Activated naive CD8-positive, alpha-beta T cell treated with anti-CD3 and anti-CD28 coated beads for 36 hours (primary cell): ENCODE data around the gene ZNF160. TPM values are rescaled to one million over a fixed set of nuclear protein-coding genes. Genes with fewer than 3 reads are reported as not detected.
"Not testable (repeated sequence)": the region's sequence is repeated elsewhere in the genome, so short reads cannot be mapped to it uniquely, and the experiment has no call there.

Experiments used
- DNase-seq: peaks from one replicate; pipeline ENCODE4 v3.0.0; 2021
- H3K27ac Mint-ChIP-seq: one replicate; pipeline ENCODE4 v1.8.0; 2022; ENCODE audit warnings: mild to moderate bottlenecking, moderate library complexity, mixed read lengths
- H3K27me3 Mint-ChIP-seq: one replicate; pipeline ENCODE4 v1.8.0; 2022; ENCODE audit warnings: mild to moderate bottlenecking, mixed read lengths
- H3K36me3 Mint-ChIP-seq: one replicate; pipeline ENCODE4 v1.8.0; 2021; ENCODE audit warnings: mild to moderate bottlenecking, mixed read lengths
- H3K4me1 Mint-ChIP-seq: one replicate; pipeline ENCODE4 v1.8.0; 2021; ENCODE audit warnings: mixed read lengths
- H3K4me3 Mint-ChIP-seq: one replicate; pipeline ENCODE4 v1.8.0; 2022; ENCODE audit warnings: mild to moderate bottlenecking, moderate library complexity, mixed read lengths
- H3K9me3 Mint-ChIP-seq: one replicate; pipeline ENCODE4 v1.8.0; 2022; ENCODE audit warnings: mixed read lengths
- total RNA-seq, 2 experiments: library from RNA; stranded (reverse); gene quantifications; one replicate each; pipeline ENCODE4 v1.2.3, GENCODE V29; 2021

ZNF160 gene
- total RNA-seq, 2 experiments from 2014 or later, result 22.6 to 27.4 TPM

GRCh38 chr19:53101518-53101917 lies 1.7 kb downstream of the ZNF160 start:
- H3K36me3 Mint-ChIP-seq, result peaks cover 49% of the 10 kb centered on the region
- H3K27me3 Mint-ChIP-seq, result no peaks in the 10 kb centered on the region
- peak; percentile 26 for DNase-seq
- peaks cover 37% of the 10 kb centered on the region for H3K4me1 Mint-ChIP-seq
- peak overlapping the region; percentile 91 for H3K4me3 Mint-ChIP-seq
- peaks cover 15% of the 10 kb centered on the region for H3K9me3 Mint-ChIP-seq
- peak overlapping the region; percentile 85 for H3K27ac Mint-ChIP-seq

GRCh38 chr19:53098570-53098969 lies 4.7 kb downstream of the ZNF160 start:
- DNase-seq, H3K4me3 Mint-ChIP-seq, H3K27me3 Mint-ChIP-seq, H3K27ac Mint-ChIP-seq: not testable (repeated sequence)
- peaks cover 15% of the 10 kb centered on the region for H3K9me3 Mint-ChIP-seq
- H3K4me1 Mint-ChIP-seq, result peaks cover 37% of the 10 kb centered on the region
- peaks cover 71% of the 10 kb centered on the region for H3K36me3 Mint-ChIP-seq

GRCh38 chr19:53096982-53097690 lies 6.1 kb downstream of the ZNF160 start:
- Mint-ChIP-seq H3K27ac (peak overlapping the region; percentile 35), H3K36me3 (peaks cover 74% of the 10 kb centered on the region), H3K4me1 (peaks cover 32% of the 10 kb centered on the region), H3K9me3 (peaks cover 14% of the 10 kb centered on the region)
- DNase-seq, H3K27me3 Mint-ChIP-seq, H3K4me3 Mint-ChIP-seq: not testable (repeated sequence)

- Mint-ChIP-seq H3K36me3 (peaks cover 74% of the 10 kb centered on the region), H3K4me1 (peaks cover 27% of the 10 kb centered on the region), H3K9me3 (peaks cover 10% of the 10 kb centered on the region)
- H3K27ac Mint-ChIP-seq, H3K4me3 Mint-ChIP-seq, DNase-seq, H3K27me3 Mint-ChIP-seq: not testable (repeated sequence)
These were observed 6.6 kb downstream of the ZNF160 start for GRCh38 chr19:53096579-53096978.

- Mint-ChIP-seq H3K4me1 (peaks cover 19% of the 10 kb centered on the region), H3K27me3 (no peaks in the 10 kb centered on the region), H3K36me3 (peaks cover 78% of the 10 kb centered on the region), H3K27ac (no peak overlapping the region), H3K9me3 (peaks cover 8% of the 10 kb centered on the region), H3K4me3 (no peak overlapping the region)
- no peak for DNase-seq
These were observed 8.3 kb downstream of the ZNF160 start for GRCh38 chr19:53094754-53095575.

GRCh38 chr19:53092723-53093122 lies 10.5 kb downstream of the ZNF160 start:
- H3K9me3 Mint-ChIP-seq, result peaks cover 4% of the 10 kb centered on the region
- no peak for DNase-seq
- H3K27ac Mint-ChIP-seq, result no peak overlapping the region
- no peak overlapping the region for H3K4me3 Mint-ChIP-seq
- no peaks in the 10 kb centered on the region for H3K27me3 Mint-ChIP-seq
- H3K4me1 Mint-ChIP-seq, result peaks cover 4% of the 10 kb centered on the region
- peaks cover 71% of the 10 kb centered on the region for H3K36me3 Mint-ChIP-seq

- Mint-ChIP-seq H3K4me3 (no peak overlapping the region), H3K27ac (no peak overlapping the region), H3K27me3 (no peaks in the 10 kb centered on the region), H3K36me3 (peaks cover 73% of the 10 kb centered on the region), H3K4me1 (no peaks in the 10 kb centered on the region), H3K9me3 (peaks cover 3% of the 10 kb centered on the region)
- DNase-seq, result no peak
These were observed 11.6 kb downstream of the ZNF160 start for GRCh38 chr19:53091413-53092254.

GRCh38 chr19:53088091-53088490 lies 15.1 kb downstream of the ZNF160 start:
- H3K4me3 Mint-ChIP-seq, result no peak overlapping the region
- peaks cover 5% of the 10 kb centered on the region for H3K9me3 Mint-ChIP-seq
- H3K27me3 Mint-ChIP-seq, result no peaks in the 10 kb centered on the region
- H3K36me3 Mint-ChIP-seq, result peaks cover 83% of the 10 kb centered on the region
- no peak overlapping the region for H3K27ac Mint-ChIP-seq
- DNase-seq, result no peak
- H3K4me1 Mint-ChIP-seq, result no peaks in the 10 kb centered on the region

- Mint-ChIP-seq H3K27ac (peak overlapping the region; percentile 16), H3K27me3 (no peaks in the 10 kb centered on the region), H3K4me1 (no peaks in the 10 kb centered on the region), H3K4me3 (no peak overlapping the region), H3K36me3 (peaks cover 89% of the 10 kb centered on the region), H3K9me3 (peaks cover 13% of the 10 kb centered on the region)
- no peak for DNase-seq
These were observed 16.3 kb downstream of the ZNF160 start for GRCh38 chr19:53086949-53087348.

- peaks cover 27% of the 10 kb centered on the region for H3K9me3 Mint-ChIP-seq
- no peak overlapping the region for H3K4me3 Mint-ChIP-seq
These were observed 17.7 kb downstream of the ZNF160 start for GRCh38 chr19:53085496-53085895.

GRCh38 chr19:53082929-53083328 lies 20.3 kb downstream of the ZNF160 start:
- no peaks in the 10 kb centered on the region for H3K27me3 Mint-ChIP-seq
- peaks cover 96% of the 10 kb centered on the region for H3K36me3 Mint-ChIP-seq
- peaks cover 42% of the 10 kb centered on the region for H3K9me3 Mint-ChIP-seq
- no peak overlapping the region for H3K4me3 Mint-ChIP-seq
- H3K4me1 Mint-ChIP-seq, result peaks cover 5% of the 10 kb centered on the region
- DNase-seq, result no peak
- H3K27ac Mint-ChIP-seq, result no peak overlapping the region

More at GRCh38 chr19:53085496-53085895, 17.7 kb downstream of the ZNF160 start:
- Mint-ChIP-seq H3K4me1 (no peaks in the 10 kb centered on the region), H3K36me3 (peaks cover 90% of the 10 kb centered on the region), H3K27me3 (no peaks in the 10 kb centered on the region), H3K27ac (no peak overlapping the region)
- DNase-seq, result no peak

- Mint-ChIP-seq H3K27me3 (no peaks in the 10 kb centered on the region), H3K9me3 (peaks cover 62% of the 10 kb centered on the region), H3K27ac (no peak overlapping the region), H3K4me1 (peaks cover 5% of the 10 kb centered on the region), H3K36me3 (peaks cover 99% of the 10 kb centered on the region), H3K4me3 (no peak overlapping the region)
- no peak for DNase-seq
These were observed 23.8 kb downstream of the ZNF160 start for GRCh38 chr19:53079313-53079924.

- Mint-ChIP-seq H3K4me1 (peaks cover 5% of the 10 kb centered on the region), H3K4me3 (no peak overlapping the region), H3K27ac (no peak overlapping the region), H3K36me3 (peaks cover 99% of the 10 kb centered on the region), H3K27me3 (no peaks in the 10 kb centered on the region), H3K9me3 (peaks cover 67% of the 10 kb centered on the region)
- DNase-seq, result no peak
These were observed 24.6 kb downstream of the ZNF160 start for GRCh38 chr19:53078668-53079067.

- Mint-ChIP-seq H3K27me3 (no peaks in the 10 kb centered on the region), H3K9me3 (peaks cover 69% of the 10 kb centered on the region), H3K36me3 (peaks cover 99% of the 10 kb centered on the region), H3K27ac (no peak overlapping the region), H3K4me1 (peaks cover 5% of the 10 kb centered on the region), H3K4me3 (no peak overlapping the region)
- DNase-seq, result peak; percentile 19
These were observed 26.2 kb downstream of the ZNF160 start for GRCh38 chr19:53076984-53077383.
